GM13977 (cell line): ENCODE data around the gene QPRT.
"Not testable (repeated sequence)": the region's sequence is repeated elsewhere in the genome, so short reads cannot be mapped to it uniquely, and the experiment has no call there.

Source experiments
- DNase-seq: peaks from one replicate; pipeline ENCODE4 v3.0.0; 2012; ENCODE audit warnings: low spot score
- CTCF ChIP-seq: IDR thresholded peaks from 2 replicates; pipeline ENCODE4 v1.5.1; 2012; ENCODE audit warnings: mild to moderate bottlenecking, control low read depth; ENCODE audit not compliant: insufficient read depth; ENCODE audit errors: extremely low read depth, missing control alignments
- in situ Hi-C: fragments of 300-500 bp; cut with MboI; formaldehyde crosslinking; loops from one replicate; pipeline ENCODE4 v1.12.0; 2022; ENCODE audit warnings: low sequenced_read_pairs, low pct_unique_long_range_greater_than_20kb, mixed read lengths, inconsistent platforms; ENCODE audit not compliant: unreplicated experiment

Gene QPRT

GRCh38 chr16:29734786-29735185 is 55.8 kb downstream of the QPRT start:
- no peak for TF ChIP-seq CTCF
- in situ Hi-C loops = loop anchor here (10.0 kb wide), 1 partner anchor 50 kb away; no protein-coding TSS in a partner anchor
- no peak for DNase-seq

GRCh38 chr16:29736112-29736511 is 57.1 kb downstream of the QPRT start:
- DNase-seq = no peak
- in situ Hi-C loops = loop anchor here (10.0 kb wide), 1 partner anchor 49 kb away; no protein-coding TSS in a partner anchor
- no peak for TF ChIP-seq CTCF

GRCh38 chr16:29736764-29737163 is 57.8 kb downstream of the QPRT start:
- no peak for DNase-seq
- in situ Hi-C loops = loop anchor here (10.0 kb wide), 1 partner anchor 48 kb away; no protein-coding TSS in a partner anchor
- no peak for TF ChIP-seq CTCF

- no peak for TF ChIP-seq CTCF
- in situ Hi-C loops = loop anchor here (10.0 kb wide), 1 partner anchor 47 kb away; no protein-coding TSS in a partner anchor
- no peak for DNase-seq
Observed at GRCh38 chr16:29737713-29738112, 58.7 kb downstream of the QPRT start.

GRCh38 chr16:29738514-29738913 is 59.5 kb downstream of the QPRT start:
- DNase-seq = peak; percentile 69
- in situ Hi-C loops = loop anchor here (10.0 kb wide), 1 partner anchor 46 kb away; no protein-coding TSS in a partner anchor
- TF ChIP-seq CTCF = no peak

GRCh38 chr16:29739927-29740629 is 61.1 kb downstream of the QPRT start:
- DNase-seq = not testable (repeated sequence)
- in situ Hi-C loops = loop anchor here (10.0 kb wide), 1 partner anchor 45 kb away; no protein-coding TSS in a partner anchor

GRCh38 chr16:29740630-29741015 is 61.6 kb downstream of the QPRT start:
- DNase-seq, in situ Hi-C loops: not testable (repeated sequence)
